Thoracic aorta endothelial cell (primary cell): ENCODE results near the gene ZNF646. TPM values are rescaled to one million over a fixed set of nuclear protein-coding genes. Genes with fewer than 3 reads are reported as not detected.

Source experiments
- total RNA-seq: library from RNA; depleted of rRNA; stranded (reverse); fragments of >200 nt; gene quantifications from 2 replicates; pipeline ENCODE4 v1.2.3, GENCODE V29; 2012

Gene ZNF646, protein sequence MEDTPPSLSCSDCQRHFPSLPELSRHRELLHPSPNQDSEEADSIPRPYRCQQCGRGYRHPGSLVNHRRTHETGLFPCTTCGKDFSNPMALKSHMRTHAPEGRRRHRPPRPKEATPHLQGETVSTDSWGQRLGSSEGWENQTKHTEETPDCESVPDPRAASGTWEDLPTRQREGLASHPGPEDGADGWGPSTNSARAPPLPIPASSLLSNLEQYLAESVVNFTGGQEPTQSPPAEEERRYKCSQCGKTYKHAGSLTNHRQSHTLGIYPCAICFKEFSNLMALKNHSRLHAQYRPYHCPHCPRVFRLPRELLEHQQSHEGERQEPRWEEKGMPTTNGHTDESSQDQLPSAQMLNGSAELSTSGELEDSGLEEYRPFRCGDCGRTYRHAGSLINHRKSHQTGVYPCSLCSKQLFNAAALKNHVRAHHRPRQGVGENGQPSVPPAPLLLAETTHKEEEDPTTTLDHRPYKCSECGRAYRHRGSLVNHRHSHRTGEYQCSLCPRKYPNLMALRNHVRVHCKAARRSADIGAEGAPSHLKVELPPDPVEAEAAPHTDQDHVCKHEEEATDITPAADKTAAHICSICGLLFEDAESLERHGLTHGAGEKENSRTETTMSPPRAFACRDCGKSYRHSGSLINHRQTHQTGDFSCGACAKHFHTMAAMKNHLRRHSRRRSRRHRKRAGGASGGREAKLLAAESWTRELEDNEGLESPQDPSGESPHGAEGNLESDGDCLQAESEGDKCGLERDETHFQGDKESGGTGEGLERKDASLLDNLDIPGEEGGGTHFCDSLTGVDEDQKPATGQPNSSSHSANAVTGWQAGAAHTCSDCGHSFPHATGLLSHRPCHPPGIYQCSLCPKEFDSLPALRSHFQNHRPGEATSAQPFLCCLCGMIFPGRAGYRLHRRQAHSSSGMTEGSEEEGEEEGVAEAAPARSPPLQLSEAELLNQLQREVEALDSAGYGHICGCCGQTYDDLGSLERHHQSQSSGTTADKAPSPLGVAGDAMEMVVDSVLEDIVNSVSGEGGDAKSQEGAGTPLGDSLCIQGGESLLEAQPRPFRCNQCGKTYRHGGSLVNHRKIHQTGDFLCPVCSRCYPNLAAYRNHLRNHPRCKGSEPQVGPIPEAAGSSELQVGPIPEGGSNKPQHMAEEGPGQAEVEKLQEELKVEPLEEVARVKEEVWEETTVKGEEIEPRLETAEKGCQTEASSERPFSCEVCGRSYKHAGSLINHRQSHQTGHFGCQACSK (N-terminal part only)
- total RNA-seq, result 12.2 and 15.3 TPM in 2 replicates

DNA sequence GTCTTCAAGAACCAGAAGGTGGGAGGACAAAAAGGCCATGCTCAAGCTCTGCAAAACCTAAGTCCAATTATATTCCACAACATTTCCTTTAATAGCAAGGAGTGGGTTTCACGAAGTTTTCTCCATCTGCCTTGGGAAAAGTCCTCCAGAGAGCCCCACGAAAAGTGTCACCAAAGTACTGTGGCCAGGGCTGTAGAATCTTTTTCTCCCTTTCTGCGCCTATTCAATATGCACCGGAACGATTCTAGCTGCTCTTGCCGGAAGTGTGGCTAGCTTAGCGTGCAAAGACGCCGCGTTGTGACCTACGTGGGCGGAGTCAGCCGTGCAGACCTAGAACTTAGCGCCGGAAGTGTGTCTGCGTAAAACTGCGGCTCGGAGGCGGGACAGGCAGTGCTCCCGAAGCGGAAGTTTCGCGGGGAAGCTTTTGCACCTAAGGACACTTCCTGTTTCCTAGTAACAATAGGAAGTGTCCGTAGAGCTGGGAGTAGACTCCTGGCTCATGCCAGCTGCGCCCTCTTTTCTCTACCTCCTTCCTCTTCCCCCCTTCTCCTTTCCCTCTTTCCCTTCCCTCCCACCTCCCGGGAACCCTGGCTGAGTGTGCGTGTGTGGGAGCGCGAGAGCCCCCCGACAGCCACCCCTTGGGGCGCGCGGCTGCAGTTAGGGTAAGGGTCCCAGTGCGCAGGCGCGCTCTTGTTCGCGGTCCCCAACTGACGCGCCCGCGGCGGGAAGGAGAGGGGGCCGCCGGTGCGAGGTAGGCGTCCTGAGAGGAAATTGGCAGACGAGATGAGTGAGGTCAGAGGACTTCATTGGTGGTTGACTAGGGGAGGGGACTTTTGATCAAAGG lies at the start of gene ZNF646, which contains the start of gene ZNF668:
ZNF646 (plus strand) TSS at position 453 of the 844 bp plus-strand sequence. CDS start 1,903 bp downstream, outside the sequence.
ZNF668 (minus strand) TSS at position 271 of the 844 bp plus-strand sequence. CDS start 9,781 bp downstream, outside the sequence.

DNA sequence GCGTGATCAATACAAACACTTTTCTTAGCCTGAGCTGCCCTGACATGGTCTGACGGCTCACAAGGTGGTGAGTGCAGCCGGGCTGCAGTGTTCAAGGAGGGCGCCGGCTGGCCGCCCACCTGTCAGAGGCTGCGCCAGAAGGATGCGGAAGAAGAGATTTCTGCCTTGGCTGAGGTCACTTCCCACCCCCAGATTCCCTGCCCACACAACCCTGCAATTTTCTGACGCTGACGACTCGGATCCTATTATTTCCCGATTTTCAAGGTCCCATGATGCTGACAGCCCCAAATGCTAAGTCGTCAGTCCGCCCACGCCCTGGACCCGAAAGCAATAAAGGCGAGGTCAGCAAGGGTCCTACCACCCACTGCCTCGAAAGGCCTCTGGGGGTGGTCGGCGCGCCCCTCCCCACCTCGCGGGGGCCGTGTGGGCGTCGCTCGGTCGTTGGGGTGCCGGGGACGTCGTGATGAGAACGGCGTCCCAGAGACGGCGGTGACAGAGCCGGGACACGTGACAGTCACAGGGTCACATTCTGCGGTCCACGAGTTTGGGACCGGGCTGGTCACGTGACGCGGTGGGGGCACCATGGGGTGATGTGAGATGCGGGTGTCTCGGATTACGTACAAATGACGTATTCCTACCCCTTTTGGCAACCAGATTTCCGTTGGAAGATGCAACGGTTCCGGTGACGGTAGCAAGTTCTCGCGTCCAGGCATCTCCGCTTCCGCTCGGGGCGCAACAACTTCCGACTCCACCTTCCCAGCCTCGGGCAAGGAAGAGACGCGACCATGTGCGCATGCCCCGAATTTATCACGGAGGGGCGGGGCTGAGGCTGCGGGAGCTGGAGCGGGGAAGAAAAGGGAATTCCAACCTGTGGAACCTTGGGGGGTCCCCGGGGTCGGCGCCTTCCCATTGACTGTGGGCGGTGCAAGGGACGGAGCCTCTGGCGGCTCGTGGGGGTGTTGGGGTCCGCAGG lies 41.2 kb upstream of the ZNF646 start, which contains the start of gene STX4:
STX4 (plus strand) TSS at position 823 of the 973 bp plus-strand sequence. CDS start 248 bp downstream, outside the sequence.

DNA sequence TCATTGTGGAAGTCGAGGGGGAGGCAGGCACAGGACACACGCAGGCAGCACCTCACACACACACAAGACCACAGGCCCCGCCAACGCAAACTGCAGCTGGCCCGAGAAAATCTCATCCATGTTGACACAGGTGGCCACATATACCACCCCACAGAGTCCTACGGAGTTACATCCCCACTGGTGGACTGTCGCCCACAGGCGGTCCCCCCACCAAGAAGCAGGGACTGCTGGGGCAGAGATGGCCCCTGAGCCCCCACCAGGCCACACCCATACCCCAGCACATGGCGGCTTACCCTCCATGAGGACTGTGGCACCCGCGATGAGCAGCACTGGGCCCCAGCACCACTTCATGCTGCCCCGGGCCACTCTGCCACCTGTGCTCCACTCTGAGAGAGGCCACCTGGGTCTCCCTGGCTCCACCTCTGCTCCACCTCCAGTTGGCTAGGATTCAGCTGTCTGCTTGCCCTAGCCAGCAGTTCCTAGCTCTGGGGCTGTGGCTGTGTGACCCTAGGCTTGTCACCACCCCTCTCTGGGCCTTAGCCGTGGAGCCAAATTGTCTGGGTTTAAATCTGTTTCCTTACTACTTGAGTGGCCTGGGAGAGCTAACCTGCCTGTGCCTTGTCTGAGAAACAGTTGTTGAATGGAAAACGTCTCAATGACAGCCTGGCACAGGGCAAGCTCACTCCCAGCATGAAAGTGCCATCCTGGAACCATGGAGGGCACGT lies 14.4 kb downstream of the ZNF646 start, which contains the start of gene PRSS53:
PRSS53 (minus strand) TSS at position 485 of the 725 bp plus-strand sequence; CDS start at position 351, 134 bp downstream.

DNA sequence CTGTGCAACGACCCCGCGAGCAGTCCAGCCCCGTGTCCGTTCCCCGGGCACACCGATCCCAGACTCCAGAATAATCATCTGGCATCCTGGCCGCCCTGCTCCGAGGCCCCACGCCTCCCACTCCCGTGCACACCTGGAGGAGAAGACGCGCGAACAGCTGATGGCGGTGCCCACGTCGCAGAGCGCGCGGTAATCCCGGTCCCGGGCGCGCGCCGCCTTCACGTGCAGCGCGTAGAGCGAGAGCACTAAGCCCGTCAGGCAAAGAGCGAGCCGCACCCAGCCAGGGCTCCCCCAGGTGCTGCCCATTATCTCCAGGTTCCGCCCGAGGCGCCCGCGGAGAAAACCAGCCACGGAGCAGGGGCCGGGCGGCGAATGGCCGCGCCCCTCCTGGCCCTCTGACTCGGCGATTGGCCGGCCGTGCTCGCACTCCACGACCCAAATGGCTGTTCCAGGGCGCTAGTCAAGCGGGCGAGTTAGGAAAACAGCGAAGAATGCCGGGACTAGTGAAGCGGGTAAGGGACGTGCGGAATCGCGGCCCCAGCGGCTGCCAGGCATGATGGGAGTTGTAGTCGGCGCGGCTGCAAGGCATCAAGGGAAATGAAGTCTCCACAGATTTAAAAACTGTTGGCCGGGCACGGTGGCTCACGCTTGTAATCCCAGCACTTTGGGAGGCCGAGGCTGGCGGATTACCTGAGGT lies 20.4 kb downstream of the ZNF646 start, which contains the start of gene VKORC1:
VKORC1 (minus strand) TSS at position 374 of the 697 bp plus-strand sequence; CDS start at position 306, 68 bp downstream.

DNA sequence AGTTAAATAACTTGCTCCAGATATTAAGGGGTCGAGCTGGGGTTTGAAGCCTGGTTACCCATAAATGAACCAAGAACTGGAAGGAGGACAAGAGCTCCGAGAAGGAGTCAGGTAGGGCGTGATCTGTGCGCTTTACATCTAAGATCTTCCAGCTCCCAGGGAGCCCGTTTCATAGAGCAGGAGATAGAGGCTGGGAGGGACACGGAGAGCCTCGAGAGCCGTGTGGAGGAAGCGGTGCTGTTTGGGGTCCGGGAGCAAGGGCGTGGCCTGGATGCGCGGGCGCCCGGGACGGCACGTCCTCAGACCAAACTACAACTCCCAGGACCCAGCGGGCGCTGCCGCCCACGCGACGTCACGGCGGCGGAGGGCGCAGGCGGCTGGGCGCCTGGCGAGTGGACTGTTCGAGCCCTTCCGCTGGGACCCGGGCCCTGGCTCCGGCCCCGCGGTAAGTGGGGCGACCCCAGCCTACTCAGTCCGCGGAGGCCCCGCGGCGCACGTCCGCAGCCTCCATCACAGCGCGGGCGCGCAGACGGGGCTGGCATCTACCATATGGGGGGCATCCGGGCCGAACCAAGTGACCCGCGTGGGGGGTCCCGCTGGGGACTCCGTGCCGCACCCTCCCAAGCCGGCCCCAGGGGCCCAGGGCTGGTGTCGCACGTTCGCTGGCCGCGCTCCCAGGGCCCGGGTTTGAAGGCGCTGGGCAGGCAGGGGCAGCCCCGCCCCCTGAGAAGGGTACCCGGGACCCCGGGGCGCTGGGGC lies 34.0 kb downstream of the ZNF646 start, which contains the start of gene BCKDK:
BCKDK (plus strand) TSS at position 352 of the 759 bp plus-strand sequence. CDS start 838 bp downstream, outside the sequence.

DNA sequence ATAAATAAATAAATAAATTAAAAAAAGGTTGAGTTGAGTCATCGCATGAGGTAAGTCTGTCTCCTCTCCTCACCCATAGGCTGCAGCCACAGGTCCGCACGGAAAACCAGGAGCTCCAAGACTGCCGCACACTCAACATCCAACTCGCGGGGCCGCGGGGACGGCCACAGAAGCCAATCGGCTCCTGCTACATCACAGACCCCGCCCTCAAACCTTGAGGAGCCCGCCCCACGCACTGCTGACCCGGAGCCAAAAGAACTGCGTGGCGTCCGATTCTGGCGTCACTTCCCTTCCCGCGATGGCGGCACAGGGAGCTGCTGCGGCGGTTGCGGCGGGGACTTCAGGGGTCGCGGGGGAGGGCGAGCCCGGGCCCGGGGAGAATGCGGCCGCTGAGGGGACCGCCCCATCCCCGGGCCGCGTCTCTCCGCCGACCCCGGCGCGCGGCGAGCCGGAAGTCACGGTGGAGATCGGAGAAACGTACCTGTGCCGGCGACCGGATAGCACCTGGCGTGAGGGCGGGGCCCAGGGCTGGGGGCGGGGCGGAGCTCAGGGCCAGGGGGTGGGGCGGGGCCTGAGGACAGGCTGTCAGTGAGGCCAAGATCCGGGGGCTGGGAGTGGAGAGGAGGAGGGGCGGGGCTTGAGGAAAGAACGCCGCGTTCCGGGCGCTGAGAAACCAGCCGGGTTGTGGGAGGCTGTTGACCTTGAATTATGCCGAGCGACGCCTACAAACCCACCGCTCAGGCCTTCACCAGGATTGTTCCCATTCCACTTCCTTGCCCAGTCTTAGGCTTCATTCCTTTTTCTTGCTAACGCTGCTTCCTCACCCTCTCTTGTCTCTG lies 43.4 kb downstream of the ZNF646 start, which contains the start of gene KAT8:
KAT8 (plus strand) TSS at position 281 of the 839 bp plus-strand sequence; CDS start at position 299, 18 bp downstream.

Other genes with a start within 250 kb of the ZNF646 start
- gene BCL7C, start 180.3 kb upstream of the ZNF646 start, total RNA-seq, result 21.2 and 25.9 TPM in 2 replicates
- 0.13 and 0.14 TPM in 2 replicates for gene CTF1, start 177.8 kb upstream of the ZNF646 start, total RNA-seq
- gene FBXL19, start 150.8 kb upstream of the ZNF646 start, total RNA-seq, result 20.6 and 33.5 TPM in 2 replicates
- gene ORAI3, start 125.4 kb upstream of the ZNF646 start, total RNA-seq, result 13.0 and 16.7 TPM in 2 replicates
- gene SETD1A, start 116.7 kb upstream of the ZNF646 start, total RNA-seq, result 7.0 and 7.8 TPM in 2 replicates
- gene HSD3B7, start 89.2 kb upstream of the ZNF646 start, total RNA-seq, result 3.7 and 4.7 TPM in 2 replicates
- 0.27 and 0.36 TPM in 2 replicates for gene STX1B, start 63.8 kb upstream of the ZNF646 start, total RNA-seq
- 22.2 and 26.3 TPM in 2 replicates for gene STX4, start 40.9 kb upstream of the ZNF646 start, total RNA-seq
- 6.6 and 8.9 TPM in 2 replicates for gene ZNF668, start 182 bp upstream of the ZNF646 start, total RNA-seq
- gene PRSS53, start 14.5 kb downstream of the ZNF646 start, total RNA-seq, result 1.1 and 1.5 TPM in 2 replicates
- 65.3 and 77.1 TPM in 2 replicates for gene VKORC1, start 20.4 kb downstream of the ZNF646 start, total RNA-seq
- 42.0 and 51.4 TPM in 2 replicates for gene BCKDK, start 34.0 kb downstream of the ZNF646 start, total RNA-seq
- 24.1 and 31.4 TPM in 2 replicates for gene KAT8, start 43.2 kb downstream of the ZNF646 start, total RNA-seq
- gene PRSS8, start 61.3 kb downstream of the ZNF646 start, total RNA-seq, result not detected in 2 replicates
- 0.13 and 0.14 TPM in 2 replicates for gene PRSS36, start 75.6 kb downstream of the ZNF646 start, total RNA-seq
- 87.8 and 92.3 TPM in 2 replicates for gene FUS, start 105.7 kb downstream of the ZNF646 start, total RNA-seq
- gene PYCARD, start 128.3 kb downstream of the ZNF646 start, total RNA-seq, result 28.4 and 51.2 TPM in 2 replicates
- not detected in 2 replicates for gene TRIM72, start 139.7 kb downstream of the ZNF646 start, total RNA-seq
- gene PYDC1, start 142.7 kb downstream of the ZNF646 start, total RNA-seq, result not detected in 2 replicates
- gene ITGAM, start 185.6 kb downstream of the ZNF646 start, total RNA-seq, result not detected in 2 replicates